Thymus (tissue), 11 donors: ENCODE measurements around the gene LITAF. TPM values are rescaled to one million over a fixed set of nuclear protein-coding genes. Genes with fewer than 3 reads are reported as not detected.
"Not testable (repeated sequence)": the region's sequence is repeated elsewhere in the genome, so short reads cannot be mapped to it uniquely, and the experiment has no call there.

ENCODE experiments used
- DNase-seq, 9 donors: peaks; one replicate each; pipeline ENCODE4 v3.0.0-alpha.2; 2013; ENCODE audit warnings: low spot score in 9 of 9, low read depth in 6 of 9, missing footprints in 1 of 9
- H3K27ac ChIP-seq, 2 donors: one replicate each; pipeline ENCODE4 v1.5.1; 2013; ENCODE audit warnings: control low read depth in 1 of 2, low read depth in 1 of 2, low read length in 1 of 2, mild to moderate bottlenecking in 1 of 2, moderate library complexity in 1 of 2
- H3K27me3 ChIP-seq, 2 donors: one replicate each; pipeline ENCODE4 v1.5.1; 2013; ENCODE audit warnings: low read length in 1 of 2; ENCODE audit not compliant: control insufficient read depth in 2 of 2, insufficient read depth in 1 of 2
- H3K36me3 ChIP-seq, 2 donors: one replicate each; pipeline ENCODE4 v1.5.1; 2013; ENCODE audit warnings: low read length in 1 of 2, mild to moderate bottlenecking in 1 of 2, moderate library complexity in 1 of 2; ENCODE audit not compliant: control insufficient read depth in 2 of 2, insufficient read depth in 2 of 2
- H3K4me1 ChIP-seq, 2 donors: one replicate each; pipeline ENCODE4 v1.5.1; 2013; ENCODE audit warnings: low read length in 2 of 2; ENCODE audit not compliant: control insufficient read depth in 2 of 2, insufficient read depth in 2 of 2
- H3K4me3 ChIP-seq, 2 donors: one replicate each; pipeline ENCODE4 v1.5.1; 2013; ENCODE audit warnings: low read length in 2 of 2, control low read depth in 1 of 2, mild to moderate bottlenecking in 1 of 2
- H3K9me3 ChIP-seq, 2 donors: one replicate each; pipeline ENCODE4 v1.5.1; 2013; ENCODE audit warnings: low read length in 1 of 2, mild to moderate bottlenecking in 1 of 2; ENCODE audit not compliant: control insufficient read depth in 2 of 2, insufficient read depth in 1 of 2
- WGBS: extraction: QIAGEN DNeasy Blood & Tissue Kit; methylation state at CpG from one replicate; pipeline ENCODE4 v1.1.7; 2013; 5-methylcytosine and 5-hydroxymethylcytosine counted together
- polyA plus RNA-seq: library from polyadenylated mRNA; stranded (reverse); fragments of 200-250 nt; gene quantifications from one replicate; pipeline ENCODE4 v1.2.3, GENCODE V29; 2013
- total RNA-seq: library from RNA; stranded (reverse); fragments of 120-200 nt; gene quantifications from one replicate; pipeline ENCODE4 v1.2.4, GENCODE V29; 2013
- donor health status: healthy.

The LITAF gene
- total and polyA plus RNA-seq, 2 donors, result 37.1 to 95.0 TPM

DNA sequence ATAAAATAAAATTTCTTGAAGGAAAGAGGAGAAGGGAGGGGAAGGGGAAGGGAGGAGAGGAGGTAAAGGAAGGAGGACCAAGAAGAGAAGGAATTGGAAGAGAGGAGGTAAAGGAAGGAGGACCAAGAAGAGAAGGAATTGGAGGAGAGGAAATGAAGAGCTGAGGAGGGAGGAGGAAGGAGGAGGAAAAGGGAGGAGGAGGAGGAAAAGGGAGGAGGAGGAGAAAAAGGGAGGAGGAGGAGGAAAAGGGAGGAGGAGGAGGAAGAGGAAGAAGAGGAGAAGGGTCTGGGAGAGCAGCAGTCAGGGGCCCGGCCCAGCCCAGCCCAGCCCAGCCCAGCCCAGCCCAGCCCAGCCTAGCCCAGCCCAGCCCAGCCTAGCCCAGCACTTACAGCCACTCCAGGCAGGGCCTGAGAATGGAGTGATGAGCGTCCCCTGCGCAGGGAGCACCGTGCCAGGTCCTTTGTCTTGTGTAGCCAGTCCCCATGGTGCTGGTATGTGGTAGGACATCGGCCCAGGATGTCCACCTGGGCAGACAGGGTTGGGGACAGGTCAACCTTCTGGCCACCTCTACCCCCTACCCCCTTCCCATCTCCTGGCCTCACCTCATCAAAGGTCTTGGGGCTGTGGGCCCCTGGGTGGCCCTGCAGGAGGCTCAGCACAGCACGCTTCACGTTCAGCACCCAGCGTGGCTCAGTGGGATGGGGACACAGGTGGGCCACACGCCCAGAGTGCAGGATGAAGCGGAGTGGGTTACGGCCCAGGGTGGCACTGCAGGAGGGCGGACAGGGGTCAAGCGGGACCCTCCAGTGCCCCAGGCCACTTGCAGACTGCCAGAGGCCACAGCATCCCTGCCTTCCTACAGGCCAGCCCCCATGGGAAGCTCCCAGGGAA lies 70.9 kb downstream of the LITAF start:
- no peak overlapping the region for H3K4me3 ChIP-seq
- no peaks in the 10 kb centered on the region for H3K9me3 ChIP-seq
- WGBS, result 88% methylated on average over 13 of the region's 13 CpGs
- H3K4me1 ChIP-seq, result no peaks in the 10 kb centered on the region
- no peaks in the 10 kb centered on the region for H3K27me3 ChIP-seq
- no peak overlapping the region for H3K27ac ChIP-seq
- DNase-seq, result no peak
- H3K36me3 ChIP-seq, result no peaks in the 10 kb centered on the region

DNA sequence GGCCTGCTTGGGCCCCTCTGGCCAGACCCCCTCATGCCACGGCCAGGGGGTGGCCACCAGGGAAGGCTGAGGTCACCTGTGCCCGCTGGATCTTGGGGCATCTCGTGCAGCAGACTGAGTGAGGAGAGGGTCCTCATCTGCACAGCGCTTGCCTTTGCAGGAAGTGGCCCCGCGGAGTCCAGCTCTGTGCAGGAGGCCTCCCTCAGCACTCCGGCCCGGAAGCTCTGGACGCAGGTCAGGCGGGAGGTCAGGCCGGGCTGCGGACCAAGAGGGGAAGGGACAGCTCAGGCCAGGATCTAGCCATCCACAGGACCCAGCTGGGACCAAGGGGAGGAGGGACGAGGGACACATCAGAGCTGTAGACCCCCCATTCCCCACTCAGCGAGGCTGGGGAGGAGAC lies 72.4 kb downstream of the LITAF start:
- Histone ChIP-seq H3K36me3 (no peaks in the 10 kb centered on the region), H3K27ac (no peak overlapping the region), H3K27me3 (no peaks in the 10 kb centered on the region), H3K9me3 (no peaks in the 10 kb centered on the region), H3K4me1 (no peaks in the 10 kb centered on the region), H3K4me3 (no peak overlapping the region)
- 97% methylated on average over 14 of the region's 14 CpGs for WGBS
- no peak for DNase-seq

DNA sequence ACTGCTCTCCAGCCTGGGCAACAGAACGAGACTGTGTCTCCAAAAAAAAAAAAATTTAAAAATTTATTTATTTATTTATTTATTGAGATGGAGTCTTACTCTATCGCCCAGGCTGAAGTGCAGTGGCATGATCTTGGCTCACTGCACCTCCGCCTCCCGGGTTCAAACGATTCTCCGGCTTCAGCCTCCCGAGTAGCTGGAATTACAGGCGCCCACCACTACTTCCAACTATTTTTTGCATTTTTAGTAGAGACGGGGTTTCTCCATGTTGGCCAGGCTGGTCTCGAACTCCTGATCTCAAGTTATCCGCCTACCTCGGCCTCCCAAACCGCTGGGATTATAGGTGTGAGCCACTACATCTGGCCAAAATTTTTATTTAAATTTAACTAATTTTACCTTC lies 73.4 kb downstream of the LITAF start:
- H3K36me3 ChIP-seq, H3K27me3 ChIP-seq, H3K4me1 ChIP-seq, DNase-seq, H3K4me3 ChIP-seq, H3K9me3 ChIP-seq, H3K27ac ChIP-seq: not testable (repeated sequence)
- WGBS, result 98% methylated on average over 13 of the region's 13 CpGs

DNA sequence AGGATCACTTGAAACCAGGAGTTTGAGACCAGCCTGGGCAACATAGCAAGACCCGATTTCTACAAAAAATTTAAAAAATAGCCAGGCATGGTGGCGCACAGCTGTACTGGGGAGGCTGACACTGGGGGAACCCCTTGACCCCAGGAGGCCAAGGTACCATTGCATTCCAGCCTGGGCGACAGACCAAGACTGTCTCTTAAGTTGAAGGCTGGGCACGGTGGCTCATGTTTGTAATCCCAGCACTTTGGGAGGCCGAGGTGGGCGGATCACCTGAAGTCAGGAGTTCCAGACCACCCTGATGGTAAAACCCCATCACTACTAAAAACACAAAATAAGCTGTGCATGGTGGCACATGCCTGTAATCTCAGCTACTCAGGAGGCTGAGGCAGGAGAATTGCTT lies 74.9 kb downstream of the LITAF start:
- no peak for DNase-seq
- no peak overlapping the region for H3K27ac ChIP-seq
- no peak overlapping the region for H3K4me3 ChIP-seq
- no peaks in the 10 kb centered on the region for H3K36me3 ChIP-seq
- peaks cover 0 to 2% of the 10 kb centered on the region in 2 donors for H3K4me1 ChIP-seq
- WGBS, result 91% methylated on average over 6 of the region's 6 CpGs
- no peaks in the 10 kb centered on the region for H3K27me3 ChIP-seq
- no peaks in the 10 kb centered on the region for H3K9me3 ChIP-seq

DNA sequence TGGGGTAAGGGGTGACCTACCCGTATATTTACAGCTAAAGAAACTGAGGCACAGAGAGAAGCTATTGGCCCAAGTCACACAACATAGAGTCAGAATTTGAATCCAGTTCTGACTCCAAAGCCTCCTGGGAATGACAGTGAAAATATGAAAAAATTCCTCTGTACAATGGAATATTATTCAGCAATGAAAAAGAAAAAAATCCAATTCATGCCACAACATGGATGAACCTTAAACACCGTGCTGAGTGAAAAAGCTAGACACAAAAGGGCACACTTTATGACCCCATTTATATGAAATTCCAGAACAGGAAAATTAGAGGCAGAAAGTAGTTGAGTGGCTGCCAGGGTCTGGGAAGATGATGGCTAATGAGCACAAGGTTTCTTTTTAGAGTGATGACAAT lies 75.4 kb downstream of the LITAF start:
- DNase-seq, result no peak
- Histone ChIP-seq H3K4me1 (peaks cover 0 to 7% of the 10 kb centered on the region in 2 donors), H3K4me3 (no peak overlapping the region), H3K9me3 (no peaks in the 10 kb centered on the region), H3K27ac (no peak overlapping the region), H3K36me3 (no peaks in the 10 kb centered on the region), H3K27me3 (no peaks in the 10 kb centered on the region)
- 98% methylated on average over 2 of the region's 2 CpGs for WGBS

DNA sequence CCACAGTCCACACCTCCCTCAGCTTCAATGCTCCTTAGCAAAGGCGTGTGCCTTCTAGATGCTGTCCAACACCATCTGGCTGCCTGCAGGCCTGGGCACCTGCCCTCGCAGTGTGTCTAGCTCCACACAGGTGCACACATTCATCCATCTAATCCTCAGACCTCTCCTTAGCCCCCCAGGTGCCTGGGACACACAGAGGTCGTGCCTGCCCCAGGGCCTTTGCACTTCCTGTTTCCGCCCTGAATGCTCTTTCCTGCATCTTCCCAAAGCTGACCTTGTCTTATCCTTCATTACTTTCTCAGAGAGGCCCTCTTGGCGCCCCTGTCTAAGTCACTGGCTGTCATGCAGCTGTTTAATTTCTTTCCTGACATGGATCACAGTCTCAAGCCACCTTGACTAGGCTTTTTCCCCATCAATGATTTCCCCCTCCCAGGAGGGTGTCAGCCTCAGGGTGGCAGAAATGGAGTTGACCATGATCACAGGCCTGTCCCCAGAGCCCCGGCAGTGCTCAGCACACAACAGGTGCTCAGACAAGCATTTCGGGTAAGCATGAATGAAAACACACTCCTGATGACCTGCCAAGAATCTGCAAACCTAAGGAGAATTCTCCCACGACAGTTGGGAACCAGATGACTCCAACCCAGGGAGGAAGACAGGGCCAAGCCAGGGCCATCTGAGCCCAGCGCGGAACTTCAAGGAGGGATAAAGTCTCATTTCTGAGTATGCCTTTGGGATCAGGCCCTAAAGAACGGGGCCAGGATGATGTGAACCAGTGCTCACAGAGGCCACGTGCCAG lies 76.3 kb downstream of the LITAF start:
- Histone ChIP-seq H3K36me3 (no peaks in the 10 kb centered on the region), H3K9me3 (no peaks in the 10 kb centered on the region), H3K4me1 (peaks cover 0 to 7% of the 10 kb centered on the region in 2 donors), H3K4me3 (no peak overlapping the region), H3K27me3 (no peaks in the 10 kb centered on the region), H3K27ac (no peak overlapping the region)
- no peak for DNase-seq
- 89% methylated on average over 12 of the region's 12 CpGs for WGBS

DNA sequence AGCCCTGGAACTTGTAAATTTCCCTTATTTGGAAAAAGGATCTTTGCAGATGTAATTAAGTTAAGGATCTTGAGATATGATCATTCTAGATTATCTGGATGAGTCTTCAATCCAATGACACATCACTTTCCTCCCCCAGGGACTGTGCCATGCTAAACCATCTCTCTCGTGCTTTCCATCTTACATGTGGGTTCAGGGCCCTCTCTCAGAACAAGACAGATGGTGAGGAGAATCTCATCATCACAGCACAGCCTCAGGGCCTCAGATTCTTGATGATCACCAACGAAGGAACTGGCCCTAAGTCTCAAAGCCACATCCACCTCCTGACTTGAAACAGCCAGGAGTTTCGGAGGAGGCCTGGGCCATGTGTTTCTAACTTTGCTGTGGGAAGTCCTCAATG lies 78.7 kb downstream of the LITAF start:
- Histone ChIP-seq H3K4me3 (no peak overlapping the region), H3K27ac (no peak overlapping the region), H3K27me3 (no peaks in the 10 kb centered on the region), H3K36me3 (no peaks in the 10 kb centered on the region), H3K9me3 (no peaks in the 10 kb centered on the region), H3K4me1 (peaks cover 0 to 7% of the 10 kb centered on the region in 2 donors)
- 83% methylated on average over 3 of the region's 3 CpGs for whole genome bisulfite sequencing
- no peak for DNase-seq

DNA sequence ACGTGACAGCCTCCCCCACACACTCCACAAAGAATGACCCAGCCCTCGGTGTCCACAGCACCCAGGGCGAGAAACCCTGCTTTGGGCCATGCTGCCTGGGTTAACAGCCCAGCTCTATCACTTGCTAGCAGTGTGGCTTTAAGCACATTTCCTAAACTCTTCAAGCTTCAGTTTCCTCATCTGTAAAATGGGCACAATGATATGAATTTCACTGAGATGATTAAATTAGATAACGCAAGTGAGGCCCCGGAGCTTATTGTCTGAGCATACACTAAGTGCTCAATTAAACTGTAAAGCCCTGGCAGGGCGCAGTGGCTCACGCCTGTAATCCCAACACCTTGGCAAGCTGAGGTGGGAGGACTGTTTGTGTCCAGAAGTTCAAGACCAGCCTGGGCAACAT lies 79.4 kb downstream of the LITAF start:
- no peak for DNase-seq
- Histone ChIP-seq H3K9me3 (no peaks in the 10 kb centered on the region), H3K27ac (no peak overlapping the region), H3K27me3 (no peaks in the 10 kb centered on the region), H3K4me3 (no peak overlapping the region), H3K4me1 (peaks cover 0 to 7% of the 10 kb centered on the region in 2 donors), H3K36me3 (no peaks in the 10 kb centered on the region)
- WGBS, result 92% methylated on average over 7 of the region's 7 CpGs

DNA sequence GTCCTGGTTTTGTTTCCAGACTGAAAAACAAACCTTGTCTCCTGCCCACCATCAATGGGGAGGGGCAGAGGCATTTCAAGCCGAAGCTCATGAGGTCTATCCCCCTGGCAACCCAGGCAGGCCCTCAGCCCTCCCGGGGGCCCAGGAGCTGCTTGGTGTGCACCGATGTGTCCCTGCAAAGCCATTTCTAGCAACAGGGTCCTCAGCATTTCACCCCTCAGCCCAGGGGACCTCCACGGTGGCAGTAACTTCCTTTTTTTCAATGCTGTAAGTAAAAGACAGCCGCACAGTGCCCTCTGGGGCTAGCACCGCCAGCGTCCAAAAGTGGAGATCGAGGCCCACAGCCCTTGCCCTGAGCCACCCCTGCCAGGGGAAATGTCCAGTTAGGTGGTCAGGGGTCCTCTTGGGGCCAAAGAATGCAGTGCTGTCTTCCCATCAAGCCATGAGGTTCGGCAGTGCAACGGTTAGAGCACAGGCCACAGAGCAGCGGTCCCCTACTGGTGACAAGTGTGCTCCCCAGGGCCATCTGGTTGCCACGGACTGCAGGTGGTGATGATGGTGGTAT lies 79.9 kb downstream of the LITAF start:
- Histone ChIP-seq H3K27me3 (no peaks in the 10 kb centered on the region), H3K4me3 (no peak overlapping the region), H3K27ac (no peak overlapping the region), H3K9me3 (no peaks in the 10 kb centered on the region), H3K4me1 (peaks cover 0 to 7% of the 10 kb centered on the region in 2 donors), H3K36me3 (no peaks in the 10 kb centered on the region)
- 32% methylated on average over 12 of the region's 12 CpGs for WGBS
- DNase-seq, result peak in 1 of 9 donors; percentile 33
